BLaER1 (cell line): ENCODE measurements around the gene LMCD1.

ENCODE experiments used
- H3K27ac ChIP-seq: shearing (Covaris generic); formaldehyde crosslinking; 2 replicates; pipeline ENCODE4 v1.8.1; 2022
- H3K27me3 ChIP-seq: shearing (Covaris generic); formaldehyde crosslinking; 2 replicates; pipeline ENCODE4 v1.8.1; 2022
- H3K36me3 ChIP-seq: shearing (Covaris generic); formaldehyde crosslinking; 2 replicates; pipeline ENCODE4 v1.8.1; 2022
- H3K4me1 ChIP-seq: shearing (Covaris generic); formaldehyde crosslinking; 2 replicates; pipeline ENCODE4 v1.8.1; 2022
- H3K4me2 ChIP-seq: shearing (Covaris generic); formaldehyde crosslinking; 2 replicates; pipeline ENCODE4 v1.8.1; 2022
- H3K4me3 ChIP-seq: shearing (Covaris generic); formaldehyde crosslinking; 2 replicates; pipeline ENCODE4 v1.8.1; 2022
- H3K9ac ChIP-seq: shearing (Covaris generic); formaldehyde crosslinking; 2 replicates; pipeline ENCODE4 v1.8.1; 2022
- H3K9me3 ChIP-seq: shearing (Covaris generic); formaldehyde crosslinking; 2 replicates; pipeline ENCODE4 v1.8.1; 2022
- H4K20me1 ChIP-seq: shearing (Covaris generic); formaldehyde crosslinking; 2 replicates; pipeline ENCODE4 v1.8.1; 2022
- Cebpa-rat ChIP-seq: shearing (Covaris generic); IDR thresholded peaks from 2 replicates; pipeline ENCODE4 v1.8.1; 2022

LMCD1 gene

DNA sequence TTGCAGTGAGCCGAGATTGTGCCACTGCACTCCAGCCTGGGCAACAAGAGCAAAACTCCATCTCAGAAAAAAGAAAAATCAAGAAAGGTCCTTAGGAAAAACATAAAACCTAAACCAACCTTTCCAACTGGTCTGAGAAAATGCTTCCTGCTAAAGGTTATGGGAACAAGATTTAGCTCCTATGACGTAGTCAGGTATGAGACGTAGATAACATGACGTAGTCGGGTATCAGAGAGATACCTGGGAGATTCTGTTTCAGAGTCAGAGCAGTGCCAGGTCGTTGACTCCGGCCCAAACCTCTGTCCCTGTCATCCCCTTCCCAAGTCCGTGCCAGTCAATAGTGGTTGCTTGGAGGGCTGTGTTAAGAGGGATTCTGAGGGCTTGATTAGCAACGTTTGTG is 39.9 kb downstream of the LMCD1 start:
- no peaks in the 10 kb centered on the region for H3K27me3 ChIP-seq
- H3K27ac ChIP-seq: no peak overlapping the region
- H4K20me1 ChIP-seq: no peaks in the 10 kb centered on the region
- peaks cover 8% of the 10 kb centered on the region for H3K9me3 ChIP-seq
- H3K4me3 ChIP-seq: no peak overlapping the region
- no peak overlapping the region for H3K4me2 ChIP-seq
- H3K4me1 ChIP-seq: peaks cover 14% of the 10 kb centered on the region
- no peaks in the 10 kb centered on the region for H3K36me3 ChIP-seq
- no peak overlapping the region for H3K9ac ChIP-seq
- no peak for TF ChIP-seq Cebpa-rat

DNA sequence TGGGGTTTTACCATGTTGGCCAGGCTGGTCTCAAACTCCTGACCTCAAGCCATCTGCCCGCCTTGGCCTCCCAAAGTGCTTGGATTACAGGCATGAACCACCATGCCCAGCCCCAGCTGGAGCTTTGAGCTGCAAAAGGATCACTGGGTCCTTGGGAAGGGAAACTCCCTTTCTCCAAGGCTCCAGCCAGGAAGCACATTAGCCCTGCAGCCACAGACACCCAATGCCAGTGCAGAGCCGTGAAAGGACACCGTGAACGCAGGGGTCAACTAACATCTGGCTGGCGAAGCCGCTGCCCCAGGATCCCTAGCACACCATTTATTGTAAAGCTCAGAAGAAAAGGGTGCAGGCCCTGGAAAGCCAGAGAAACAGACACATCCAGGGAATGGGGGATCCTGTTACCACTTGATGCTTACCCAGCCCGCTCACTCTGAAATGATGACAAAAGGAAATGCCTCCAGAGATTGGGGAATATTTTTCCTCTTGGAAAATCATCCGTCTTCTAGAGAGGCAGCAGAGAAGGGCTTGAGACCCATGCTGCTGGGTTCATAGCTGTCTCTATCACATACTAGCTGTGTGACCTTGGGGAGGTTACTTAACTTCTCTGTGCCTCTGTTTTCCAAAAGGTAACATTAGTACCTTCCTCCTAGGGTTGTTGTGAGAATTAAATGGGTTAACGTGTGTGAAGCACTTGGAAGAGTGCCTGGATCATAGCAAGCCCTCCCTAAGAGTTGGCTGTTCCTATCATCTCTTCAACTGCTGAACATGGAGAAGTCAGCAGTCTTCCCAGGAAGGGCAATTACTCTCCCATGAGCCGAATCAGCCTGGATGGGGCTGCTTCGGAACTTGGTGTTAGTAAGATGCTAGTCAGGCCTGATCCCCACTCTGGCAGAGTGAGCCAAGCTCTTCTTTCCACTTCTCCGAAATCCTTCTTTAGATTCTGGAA is 40.8 kb downstream of the LMCD1 start:
- Histone ChIP-seq H4K20me1 (no peaks in the 10 kb centered on the region), H3K4me2 (no peak overlapping the region), H3K9me3 (0 out of 2 replicates have a peak, but pooled peaks cover 1% of the 10 kb centered on the region), H3K27ac (no peak overlapping the region), H3K27me3 (no peaks in the 10 kb centered on the region), H3K4me3 (no peak overlapping the region), H3K4me1 (peaks cover 14% of the 10 kb centered on the region), H3K36me3 (no peaks in the 10 kb centered on the region), H3K9ac (no peak overlapping the region)
- TF ChIP-seq Cebpa-rat: no peak

DNA sequence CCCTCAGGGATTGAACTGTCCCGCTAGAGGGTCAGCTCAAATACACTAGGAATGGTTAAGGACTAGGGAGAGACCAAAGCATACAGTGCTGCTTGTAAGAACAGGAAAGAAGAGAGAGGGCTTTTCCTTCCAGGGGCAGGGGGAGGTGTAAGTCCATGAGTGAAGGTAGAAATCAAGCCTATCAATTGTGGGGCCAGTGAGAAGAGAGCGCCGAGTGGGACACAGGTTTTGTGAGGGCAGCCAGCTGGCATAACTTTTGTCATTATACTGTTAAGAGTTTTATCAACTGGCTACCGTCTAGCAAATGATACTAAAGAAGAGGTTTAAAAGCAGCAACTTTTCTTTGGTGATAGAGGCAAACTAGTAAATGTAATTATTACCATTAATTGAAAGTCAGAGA is 45.0 kb downstream of the LMCD1 start:
- Histone ChIP-seq H3K9me3 (no peaks in the 10 kb centered on the region), H3K27me3 (no peaks in the 10 kb centered on the region), H3K9ac (no peak overlapping the region), H3K27ac (no peak overlapping the region), H3K4me3 (no peak overlapping the region), H3K36me3 (no peaks in the 10 kb centered on the region), H3K4me2 (no peak overlapping the region), H3K4me1 (peaks cover 8% of the 10 kb centered on the region; the same call in 1 of the 2 replicates), H4K20me1 (no peaks in the 10 kb centered on the region)
- no peak for TF ChIP-seq Cebpa-rat

DNA sequence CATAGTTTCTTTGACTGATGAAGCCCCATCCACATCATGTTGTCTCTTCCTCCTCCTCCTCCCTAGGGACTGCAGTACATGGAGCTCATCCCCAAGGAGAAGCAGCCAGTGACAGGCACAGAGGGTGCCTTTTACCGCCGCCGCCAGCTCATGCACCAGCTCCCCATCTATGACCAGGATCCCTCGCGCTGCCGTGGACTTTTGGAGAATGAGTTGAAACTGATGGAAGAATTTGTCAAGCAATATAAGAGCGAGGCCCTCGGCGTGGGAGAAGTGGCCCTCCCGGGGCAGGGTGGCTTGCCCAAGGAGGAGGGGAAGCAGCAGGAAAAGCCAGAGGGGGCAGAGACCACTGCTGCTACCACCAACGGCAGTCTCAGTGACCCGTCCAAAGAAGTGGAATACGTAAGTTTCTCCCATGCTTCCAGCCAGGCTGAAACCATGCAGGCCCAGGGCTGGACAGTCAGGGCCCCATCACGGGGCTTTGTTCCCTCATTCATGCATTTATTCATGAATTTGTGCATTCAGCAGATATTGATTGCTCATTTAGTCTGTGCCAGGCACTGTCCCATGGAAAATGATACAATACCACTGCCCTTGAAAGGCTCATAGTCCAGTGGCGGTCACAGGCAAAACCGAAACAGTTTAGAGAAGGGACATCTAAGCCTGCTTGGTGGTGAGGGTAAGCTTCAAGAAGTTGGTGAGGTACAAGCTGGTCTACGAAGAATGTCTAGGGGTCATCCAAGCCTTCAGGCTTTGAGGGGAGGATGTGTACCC is 47.1 kb downstream of the LMCD1 start:
- Histone ChIP-seq H4K20me1 (no peaks in the 10 kb centered on the region), H3K4me1 (peaks cover 14% of the 10 kb centered on the region; the same call in 1 of the 2 replicates), H3K27ac (no peak overlapping the region), H3K4me2 (no peak overlapping the region), H3K9ac (no peak overlapping the region), H3K9me3 (no peaks in the 10 kb centered on the region), H3K4me3 (no peak overlapping the region), H3K27me3 (no peaks in the 10 kb centered on the region), H3K36me3 (no peaks in the 10 kb centered on the region)
- TF ChIP-seq Cebpa-rat: no peak

DNA sequence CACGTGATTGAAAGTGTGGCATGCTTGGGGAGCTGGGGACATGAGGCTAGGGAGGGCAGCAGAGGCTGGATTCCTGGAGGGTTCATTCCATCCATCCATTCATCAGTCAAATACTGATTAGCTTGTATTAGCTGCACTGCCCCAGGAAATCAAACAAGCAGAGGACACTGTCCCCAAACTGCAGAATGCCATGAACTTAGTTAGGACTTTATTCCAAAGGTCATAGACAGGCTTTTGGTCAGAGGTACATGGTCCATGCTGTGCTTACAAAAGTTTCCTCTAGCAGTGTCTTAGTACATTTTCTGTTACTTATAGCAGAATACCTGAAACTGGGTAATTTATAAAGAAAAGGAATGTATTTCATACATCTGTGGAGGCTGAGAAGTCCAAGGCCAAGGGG is 47.7 kb downstream of the LMCD1 start:
- Histone ChIP-seq H4K20me1 (no peaks in the 10 kb centered on the region), H3K27ac (no peak overlapping the region), H3K9ac (no peak overlapping the region), H3K4me3 (no peak overlapping the region), H3K36me3 (no peaks in the 10 kb centered on the region), H3K4me2 (no peak overlapping the region), H3K27me3 (no peaks in the 10 kb centered on the region), H3K9me3 (no peaks in the 10 kb centered on the region), H3K4me1 (peaks cover 21% of the 10 kb centered on the region)
- TF ChIP-seq Cebpa-rat: no peak

DNA sequence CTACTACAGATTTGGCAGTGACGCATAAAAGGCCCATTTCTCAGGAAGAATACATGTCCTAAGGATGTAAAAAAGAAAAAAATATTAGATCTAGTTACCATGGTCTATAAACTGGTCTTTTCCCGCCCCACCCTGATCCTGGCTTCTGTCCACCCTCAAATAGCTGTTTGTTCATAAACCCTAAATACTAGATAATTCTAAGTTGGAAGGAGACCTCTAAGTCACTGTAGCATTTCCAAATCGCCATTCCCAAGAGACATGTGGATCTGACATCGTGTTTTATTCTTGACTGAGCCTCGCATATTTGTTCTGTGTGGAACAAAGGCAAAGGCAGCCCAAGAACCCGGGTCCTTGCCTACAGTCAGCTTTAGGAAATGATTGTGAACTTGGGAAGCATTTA is 49.0 kb downstream of the LMCD1 start:
- Histone ChIP-seq H3K4me2 (no peak overlapping the region), H3K27ac (no peak overlapping the region), H3K27me3 (no peaks in the 10 kb centered on the region), H3K4me3 (no peak overlapping the region), H4K20me1 (no peaks in the 10 kb centered on the region), H3K36me3 (no peaks in the 10 kb centered on the region), H3K9me3 (no peaks in the 10 kb centered on the region), H3K4me1 (peaks cover 33% of the 10 kb centered on the region), H3K9ac (no peak overlapping the region)
- TF ChIP-seq Cebpa-rat: no peak

DNA sequence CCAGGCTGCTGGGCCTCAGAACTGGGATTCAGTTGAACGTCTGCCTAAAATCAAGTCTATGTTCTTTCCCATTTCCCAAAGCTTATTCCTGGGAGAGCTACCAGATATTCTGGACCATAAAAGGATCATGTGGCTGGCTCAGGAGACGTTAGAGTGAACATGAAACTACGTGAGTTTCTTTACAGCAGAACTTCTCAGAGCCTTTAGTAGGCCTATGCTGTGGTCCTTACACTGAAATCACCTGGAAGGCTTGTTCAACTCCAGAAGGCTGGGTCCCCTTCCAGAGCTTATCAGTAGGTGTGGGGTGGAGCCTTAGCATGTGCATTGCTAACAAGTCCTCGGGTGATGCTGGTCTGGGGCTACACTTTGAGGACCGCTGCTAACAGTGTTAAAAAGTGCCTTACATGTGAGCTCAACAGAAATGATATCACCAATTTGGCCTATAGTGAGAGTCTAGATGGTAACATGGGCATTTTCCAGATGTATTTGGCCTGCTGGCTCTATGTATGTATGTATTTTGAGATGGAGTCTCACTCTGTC is 50.7 kb downstream of the LMCD1 start:
- Histone ChIP-seq H3K4me3 (no peak overlapping the region), H3K9me3 (no peaks in the 10 kb centered on the region), H3K4me2 (no peak overlapping the region), H3K27me3 (no peaks in the 10 kb centered on the region), H3K27ac (no peak overlapping the region), H4K20me1 (no peaks in the 10 kb centered on the region), H3K36me3 (no peaks in the 10 kb centered on the region), H3K9ac (no peak overlapping the region), H3K4me1 (peaks cover 47% of the 10 kb centered on the region)
- no peak for TF ChIP-seq Cebpa-rat

DNA sequence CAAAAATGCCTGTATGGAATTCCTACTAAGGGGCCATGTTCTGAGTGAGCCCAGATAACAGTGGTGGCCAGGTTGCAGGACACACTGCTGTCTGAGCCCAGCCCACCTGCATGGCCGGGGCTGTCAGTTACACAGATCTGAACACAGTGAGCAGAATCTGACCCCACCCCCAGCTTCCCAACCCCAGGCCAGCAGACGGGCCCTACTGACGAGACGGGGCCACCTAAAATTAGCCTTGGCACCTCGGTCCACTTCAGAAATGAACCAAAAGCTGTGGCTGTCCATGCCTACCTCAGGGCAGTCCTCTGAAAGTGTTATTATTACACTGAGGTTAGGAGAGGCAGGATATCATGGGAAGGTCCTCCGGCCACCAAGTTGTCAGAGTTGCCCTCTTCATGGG is 51.8 kb downstream of the LMCD1 start:
- Histone ChIP-seq H3K27me3 (no peaks in the 10 kb centered on the region), H3K4me2 (no peak overlapping the region), H3K27ac (peak overlapping the region; percentile 83; the same call in 1 of the 2 replicates), H3K9ac (no peak overlapping the region), H3K9me3 (no peaks in the 10 kb centered on the region), H4K20me1 (no peaks in the 10 kb centered on the region), H3K4me1 (peaks cover 53% of the 10 kb centered on the region), H3K4me3 (no peak overlapping the region), H3K36me3 (no peaks in the 10 kb centered on the region)
- TF ChIP-seq Cebpa-rat: no peak

DNA sequence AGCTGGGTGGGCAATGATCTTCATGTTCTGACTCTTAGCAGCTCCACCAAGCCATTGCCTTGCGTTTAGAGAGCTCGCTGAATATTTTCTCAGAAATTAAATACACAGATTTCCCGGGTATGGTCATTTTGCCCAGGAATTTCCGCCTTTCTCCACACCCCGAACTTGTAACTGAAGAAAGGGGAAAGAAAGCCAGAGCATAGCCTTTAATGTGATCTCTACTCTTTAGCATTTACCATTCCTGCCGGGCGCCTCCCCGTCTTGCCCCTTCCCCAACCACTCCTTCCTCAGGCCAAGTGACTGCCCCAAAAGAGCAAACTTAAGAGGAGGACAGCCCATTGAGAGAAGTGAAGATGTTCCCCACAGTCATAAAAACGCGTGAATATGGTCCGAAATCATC is 53.1 kb downstream of the LMCD1 start:
- Histone ChIP-seq H3K27ac (peak overlapping the region; percentile 83), H4K20me1 (no peaks in the 10 kb centered on the region), H3K4me3 (no peak overlapping the region), H3K27me3 (no peaks in the 10 kb centered on the region), H3K4me1 (peaks cover 60% of the 10 kb centered on the region), H3K9me3 (peaks cover 8% of the 10 kb centered on the region; the same call in 1 of the 2 replicates), H3K9ac (peak overlapping the region; percentile 56; the same call in 1 of the 2 replicates), H3K36me3 (no peaks in the 10 kb centered on the region), H3K4me2 (peak overlapping the region; percentile 74)
- no peak for TF ChIP-seq Cebpa-rat
